ENCODE data around the gene KIAA1755.

Gene KIAA1755

GRCh38 chr20:38191654-38192053, 68.9 kb downstream of the KIAA1755 start:
- Histone ChIP-seq H3K36me3 (ENCODE audit: control insufficient read depth in 1 of 2, insufficient read depth in 2 of 2, low read length in 2 of 2) (no peaks in the 10 kb centered on the region), H3K18ac (ENCODE audit: low read length) (no peak overlapping the region), H2AFZ (ENCODE audit: insufficient read depth, low read length, poor library complexity) (no peak overlapping the region), H4K12ac (ENCODE audit: low read depth, low read length) (no peak overlapping the region), H3K9ac (ENCODE audit: low read length) (no peak overlapping the region), H3K14ac (ENCODE audit: low read length) (no peak overlapping the region), H3K27me3 (ENCODE audit: insufficient read depth, low read length) (no peaks in the 10 kb centered on the region), H3K4me3 (ENCODE audit: low read depth, low read length) (no peak overlapping the region), H2AK5ac (ENCODE audit: low read length) (no peak overlapping the region), H3K9me3 (ENCODE audit: insufficient read depth, low read depth, low read length) (no peaks in the 10 kb centered on the region), H4K91ac (ENCODE audit: low read depth, low read length) (peak overlapping the region; percentile 21), H4K8ac (ENCODE audit: low read depth, low read length) (no peak overlapping the region), H3K4ac (ENCODE audit: low read depth, low read length) (no peak overlapping the region), H3K79me1 (ENCODE audit: low read length) (peaks cover 32% of the 10 kb centered on the region), H2BK12ac (ENCODE audit: low read length) (peak overlapping the region; percentile 33), H3K23ac (ENCODE audit: low read length) (no peak overlapping the region), H3K4me1 (ENCODE audit: control insufficient read depth in 1 of 2, insufficient read depth in 2 of 2, low read length in 2 of 2) (peaks cover 13 to 29% of the 10 kb centered on the region in 2 experiments), H2BK5ac (ENCODE audit: low read depth, low read length, poor library complexity) (peak overlapping the region; percentile 18), H3K27ac (ENCODE audit: low read depth, low read length) (no peak overlapping the region), H2BK120ac (ENCODE audit: insufficient read depth, low read length, poor library complexity) (no peak overlapping the region), H3K4me2 (ENCODE audit: low read length) (no peak overlapping the region), H3K79me2 (ENCODE audit: control insufficient read depth, insufficient read depth, low read length, poor library complexity) (no peaks in the 10 kb centered on the region)
- WGBS (ENCODE audit: extremely low coverage, insufficient coverage, insufficient read length), result no CpG with 5 or more reads among the region's 5 CpGs
- DNase-seq, result no peak

- no peak overlapping the region for H3K4me2 ChIP-seq (ENCODE audit: low read length)
- H3K36me3 ChIP-seq (ENCODE audit: control insufficient read depth in 1 of 2, insufficient read depth in 2 of 2, low read length in 2 of 2), result no peaks in the 10 kb centered on the region
- H3K9me3 ChIP-seq (ENCODE audit: insufficient read depth, low read depth, low read length), result no peaks in the 10 kb centered on the region
- peaks cover 29% of the 10 kb centered on the region for H3K79me1 ChIP-seq (ENCODE audit: low read length)
- H2BK5ac ChIP-seq (ENCODE audit: low read depth, low read length, poor library complexity), result no peak overlapping the region
- H3K14ac ChIP-seq (ENCODE audit: low read length), result no peak overlapping the region
- H3K23ac ChIP-seq (ENCODE audit: low read length), result no peak overlapping the region
- H2BK120ac ChIP-seq (ENCODE audit: insufficient read depth, low read length, poor library complexity), result peak overlapping the region; percentile 7
- peak overlapping the region; percentile 57 for H4K91ac ChIP-seq (ENCODE audit: low read depth, low read length)
- H2AK5ac ChIP-seq (ENCODE audit: low read length), result no peak overlapping the region
- no peaks in the 10 kb centered on the region for H3K27me3 ChIP-seq (ENCODE audit: insufficient read depth, low read length)
- DNase-seq, result no peak
- H3K27ac ChIP-seq (ENCODE audit: low read depth, low read length), result no peak overlapping the region
- no peak overlapping the region for H3K4ac ChIP-seq (ENCODE audit: low read depth, low read length)
- H2BK12ac ChIP-seq (ENCODE audit: low read length), result peak overlapping the region; percentile 48
- no peak overlapping the region for H2AFZ ChIP-seq (ENCODE audit: insufficient read depth, low read length, poor library complexity)
- H3K4me1 ChIP-seq (ENCODE audit: control insufficient read depth in 1 of 2, insufficient read depth in 2 of 2, low read length in 2 of 2), result peaks cover 7 to 23% of the 10 kb centered on the region in 2 experiments
- no peak overlapping the region for H3K18ac ChIP-seq (ENCODE audit: low read length)
- no CpG with 5 or more reads among the region's 3 CpGs for whole genome bisulfite sequencing (ENCODE audit: extremely low coverage, insufficient coverage, insufficient read length)
- no peak overlapping the region for H4K8ac ChIP-seq (ENCODE audit: low read depth, low read length)
- H3K79me2 ChIP-seq (ENCODE audit: control insufficient read depth, insufficient read depth, low read length, poor library complexity), result no peaks in the 10 kb centered on the region
- no peak overlapping the region for H4K12ac ChIP-seq (ENCODE audit: low read depth, low read length)
- no peak overlapping the region for H3K4me3 ChIP-seq (ENCODE audit: low read depth, low read length)
- H3K9ac ChIP-seq (ENCODE audit: low read length), result no peak overlapping the region
These were observed 69.6 kb downstream of the KIAA1755 start for GRCh38 chr20:38190936-38191371.

GRCh38 chr20:38190166-38190565, 70.4 kb downstream of the KIAA1755 start:
- H3K23ac ChIP-seq (ENCODE audit: low read length), result no peak overlapping the region
- no peak overlapping the region for H2BK5ac ChIP-seq (ENCODE audit: low read depth, low read length, poor library complexity)
- H4K12ac ChIP-seq (ENCODE audit: low read depth, low read length), result no peak overlapping the region
- WGBS (ENCODE audit: extremely low coverage, insufficient coverage, insufficient read length), result no CpG with 5 or more reads among the region's 6 CpGs
- H3K27ac ChIP-seq (ENCODE audit: low read depth, low read length), result no peak overlapping the region
- H3K4me3 ChIP-seq (ENCODE audit: low read depth, low read length), result no peak overlapping the region
- DNase-seq, result no peak
- no peak overlapping the region for H3K4ac ChIP-seq (ENCODE audit: low read depth, low read length)
- H3K14ac ChIP-seq (ENCODE audit: low read length), result no peak overlapping the region
- H3K27me3 ChIP-seq (ENCODE audit: insufficient read depth, low read length), result no peaks in the 10 kb centered on the region
- no peak overlapping the region for H3K18ac ChIP-seq (ENCODE audit: low read length)
- peak overlapping the region; percentile 61 for H2BK12ac ChIP-seq (ENCODE audit: low read length)
- no peaks in the 10 kb centered on the region for H3K36me3 ChIP-seq (ENCODE audit: control insufficient read depth in 1 of 2, insufficient read depth in 2 of 2, low read length in 2 of 2)
- H2BK120ac ChIP-seq (ENCODE audit: insufficient read depth, low read length, poor library complexity), result peak overlapping the region; percentile 53
- no peak overlapping the region for H2AFZ ChIP-seq (ENCODE audit: insufficient read depth, low read length, poor library complexity)
- H3K79me1 ChIP-seq (ENCODE audit: low read length), result peaks cover 29% of the 10 kb centered on the region
- H4K8ac ChIP-seq (ENCODE audit: low read depth, low read length), result no peak overlapping the region
- H3K9ac ChIP-seq (ENCODE audit: low read length), result no peak overlapping the region
- H2AK5ac ChIP-seq (ENCODE audit: low read length), result peak overlapping the region; percentile 56
- H4K91ac ChIP-seq (ENCODE audit: low read depth, low read length), result peak overlapping the region; percentile 23
- H3K4me2 ChIP-seq (ENCODE audit: low read length), result no peak overlapping the region
- no peaks in the 10 kb centered on the region for H3K9me3 ChIP-seq (ENCODE audit: insufficient read depth, low read depth, low read length)
- H3K79me2 ChIP-seq (ENCODE audit: control insufficient read depth, insufficient read depth, low read length, poor library complexity), result no peaks in the 10 kb centered on the region
- peaks cover 6 to 22% of the 10 kb centered on the region in 2 experiments for H3K4me1 ChIP-seq (ENCODE audit: control insufficient read depth in 1 of 2, insufficient read depth in 2 of 2, low read length in 2 of 2)

- Histone ChIP-seq H2BK120ac (ENCODE audit: insufficient read depth, low read length, poor library complexity) (peak overlapping the region; percentile 70), H3K14ac (ENCODE audit: low read length) (no peak overlapping the region), H2AK5ac (ENCODE audit: low read length) (no peak overlapping the region), H2BK5ac (ENCODE audit: low read depth, low read length, poor library complexity) (peak overlapping the region; percentile 27), H4K8ac (ENCODE audit: low read depth, low read length) (no peak overlapping the region), H3K9me3 (ENCODE audit: insufficient read depth, low read depth, low read length) (peaks cover under 1% of the 10 kb centered on the region), H3K4ac (ENCODE audit: low read depth, low read length) (no peak overlapping the region), H2AFZ (ENCODE audit: insufficient read depth, low read length, poor library complexity) (peak overlapping the region; percentile 13), H3K23ac (ENCODE audit: low read length) (no peak overlapping the region), H3K4me2 (ENCODE audit: low read length) (no peak overlapping the region), H4K91ac (ENCODE audit: low read depth, low read length) (peak overlapping the region; percentile 88), H3K4me3 (ENCODE audit: low read depth, low read length) (no peak overlapping the region), H3K36me3 (ENCODE audit: control insufficient read depth in 1 of 2, insufficient read depth in 2 of 2, low read length in 2 of 2) (no peaks in the 10 kb centered on the region), H3K27ac (ENCODE audit: low read depth, low read length) (no peak overlapping the region), H3K79me2 (ENCODE audit: control insufficient read depth, insufficient read depth, low read length, poor library complexity) (no peaks in the 10 kb centered on the region), H4K12ac (ENCODE audit: low read depth, low read length) (no peak overlapping the region), H3K4me1 (ENCODE audit: control insufficient read depth in 1 of 2, insufficient read depth in 2 of 2, low read length in 2 of 2) (peaks cover 11 to 31% of the 10 kb centered on the region in 2 experiments), H2BK12ac (ENCODE audit: low read length) (peak overlapping the region; percentile 70), H3K27me3 (ENCODE audit: insufficient read depth, low read length) (no peaks in the 10 kb centered on the region), H3K9ac (ENCODE audit: low read length) (no peak overlapping the region), H3K79me1 (ENCODE audit: low read length) (peaks cover 29% of the 10 kb centered on the region), H3K18ac (ENCODE audit: low read length) (no peak overlapping the region)
- DNase-seq, result peak in 1 of 2 donors; percentile 61
- WGBS (ENCODE audit: extremely low coverage, insufficient coverage, insufficient read length), result no CpG with 5 or more reads among the region's 5 CpGs
These were observed 73.0 kb downstream of the KIAA1755 start for GRCh38 chr20:38187517-38187916.
